Fibroblast of villous mesenchyme (primary cell): ENCODE measurements around the gene MARK4. TPM values are rescaled to one million over a fixed set of nuclear protein-coding genes. Genes with fewer than 3 reads are reported as not detected.
"Not testable (repeated sequence)": the region's sequence is repeated elsewhere in the genome, so short reads cannot be mapped to it uniquely, and the experiment has no call there.

Source experiments
- DNase-seq: peaks from one replicate; pipeline ENCODE4 v3.0.0-alpha.2; 2010; ENCODE audit warnings: low read depth
- H3K4me3 ChIP-seq: 2 replicates; pipeline ENCODE4 v1.5.1; 2011; ENCODE audit warnings: low read depth, mild to moderate bottlenecking, low read length
- CTCF ChIP-seq: IDR thresholded peaks from 2 replicates; pipeline ENCODE4 v1.5.1; 2012; ENCODE audit warnings: low read depth, mild to moderate bottlenecking, low read length; ENCODE audit not compliant: insufficient read depth
- total RNA-seq: library from RNA; depleted of rRNA; stranded (reverse); fragments of >200 nt; gene quantifications from 2 replicates; pipeline ENCODE4 v1.2.3, GENCODE V29; 2012

MARK4 gene
- total RNA-seq, 1 donor, result 14.2 TPM

- DNase-seq, result no peak
- H3K4me3 ChIP-seq, result no peak overlapping the region
- TF ChIP-seq CTCF, result no peak
These were observed 5.8 kb downstream of the MARK4 start for GRCh38 chr19:45256836-45257235.

GRCh38 chr19:45258862-45259261 lies 7.8 kb downstream of the MARK4 start:
- no peak for DNase-seq
- no peak for TF ChIP-seq CTCF
- no peak overlapping the region for H3K4me3 ChIP-seq

GRCh38 chr19:45262570-45262969 lies 11.5 kb downstream of the MARK4 start:
- TF ChIP-seq CTCF, result no peak
- no peak overlapping the region for H3K4me3 ChIP-seq
- DNase-seq, result no peak

GRCh38 chr19:45263013-45263412 lies 11.9 kb downstream of the MARK4 start:
- no peak overlapping the region for H3K4me3 ChIP-seq
- no peak for DNase-seq
- no peak for TF ChIP-seq CTCF

GRCh38 chr19:45264781-45265317 lies 13.8 kb downstream of the MARK4 start:
- DNase-seq, result no peak
- TF ChIP-seq CTCF, result no peak
- no peak overlapping the region for H3K4me3 ChIP-seq

GRCh38 chr19:45265375-45265774 lies 14.3 kb downstream of the MARK4 start:
- no peak for DNase-seq
- H3K4me3 ChIP-seq, result no peak overlapping the region
- no peak for TF ChIP-seq CTCF

- TF ChIP-seq CTCF, result no peak
- H3K4me3 ChIP-seq, result no peak overlapping the region
- DNase-seq, result no peak
These were observed 16.2 kb downstream of the MARK4 start for GRCh38 chr19:45267296-45267695.

GRCh38 chr19:45269939-45270338 lies 18.9 kb downstream of the MARK4 start:
- DNase-seq, H3K4me3 ChIP-seq: not testable (repeated sequence)
